Mesenchymal stem cell (in vitro differentiated cells and primary cell): ENCODE measurements around the gene ADAM12.

Experiments used
- DNase-seq: peaks from one replicate; pipeline ENCODE4 v3.0.0-alpha.2; 2013
- H2AFZ ChIP-seq: one replicate; pipeline ENCODE4 v1.6.1; 2013; ENCODE audit warnings: low read depth, mild to moderate bottlenecking, control low read depth, inconsistent platforms, low read length, moderate library complexity
- H2AK5ac ChIP-seq: 2 replicates; pipeline ENCODE4 v1.6.1; 2013; ENCODE audit warnings: low read length, moderate library complexity, mild to moderate bottlenecking, inconsistent platforms; ENCODE audit not compliant: severe bottlenecking
- H2BK120ac ChIP-seq: one replicate; pipeline ENCODE4 v1.6.1; 2013; ENCODE audit warnings: low read depth, mild to moderate bottlenecking, inconsistent platforms, low read length, moderate library complexity
- H2BK12ac ChIP-seq, 2 experiments: one replicate each; pipeline ENCODE4 v1.6.1; 2013; ENCODE audit warnings: inconsistent platforms in 2 of 2, low read length in 2 of 2, mild to moderate bottlenecking in 2 of 2, moderate library complexity in 2 of 2, control low read depth in 1 of 2
- H2BK15ac ChIP-seq: one replicate; pipeline ENCODE4 v1.6.1; 2013; ENCODE audit warnings: mild to moderate bottlenecking, low read depth, inconsistent platforms; ENCODE audit not compliant: poor library complexity, severe bottlenecking
- H2BK5ac ChIP-seq: 2 replicates; pipeline ENCODE4 v1.6.1; 2013; ENCODE audit warnings: low read depth, mild to moderate bottlenecking, low read length, control low read depth, inconsistent platforms; ENCODE audit not compliant: poor library complexity, severe bottlenecking
- H3K14ac ChIP-seq, 2 experiments: one replicate each; pipeline ENCODE4 v1.6.1; 2013; ENCODE audit warnings: inconsistent platforms in 2 of 2, low read length in 2 of 2, control low read depth in 1 of 2, mild to moderate bottlenecking in 1 of 2, moderate library complexity in 1 of 2
- H3K18ac ChIP-seq, 2 experiments: one replicate each; pipeline ENCODE4 v1.6.1; 2013; ENCODE audit warnings: inconsistent platforms in 2 of 2, low read length in 2 of 2, control low read depth in 1 of 2, low read depth in 1 of 2, mild to moderate bottlenecking in 1 of 2
- H3K23ac ChIP-seq, 2 experiments: one replicate each; pipeline ENCODE4 v1.6.1; 2013; ENCODE audit warnings: inconsistent platforms in 2 of 2, low read length in 2 of 2, mild to moderate bottlenecking in 2 of 2, moderate library complexity in 2 of 2, control low read depth in 1 of 2
- H3K27ac ChIP-seq: 2 replicates; pipeline ENCODE4 v1.5.1; 2013; ENCODE audit warnings: mild to moderate bottlenecking, moderate library complexity, low read length, control low read depth, inconsistent platforms; ENCODE audit not compliant: poor library complexity, severe bottlenecking
- H3K27me3 ChIP-seq, 2 experiments: 2 replicates each; pipeline versions ENCODE4 v1.6.1 to v1.7.0; 2013; ENCODE audit warnings: low read length in 2 of 2, mild to moderate bottlenecking in 2 of 2, moderate library complexity in 2 of 2, control low read depth in 1 of 2, inconsistent platforms in 1 of 2; ENCODE audit not compliant: control insufficient read depth in 1 of 2, insufficient read depth in 1 of 2
- H3K36me3 ChIP-seq, 2 experiments: 2 replicates each; pipeline versions ENCODE4 v1.6.1 to v1.7.0; 2013; ENCODE audit warnings: low read length in 2 of 2, control low read depth in 1 of 2, inconsistent platforms in 1 of 2, low read depth in 1 of 2, mild to moderate bottlenecking in 1 of 2; ENCODE audit not compliant: insufficient read depth in 2 of 2, control insufficient read depth in 1 of 2
- H3K4ac ChIP-seq, 2 experiments: one replicate each; pipeline ENCODE4 v1.6.1; 2013; ENCODE audit warnings: inconsistent platforms in 2 of 2, low read length in 2 of 2, mild to moderate bottlenecking in 2 of 2, moderate library complexity in 2 of 2, control low read depth in 1 of 2, low read depth in 1 of 2
- H3K4me1 ChIP-seq: 2 replicates; pipeline ENCODE4 v1.6.1; 2013; ENCODE audit warnings: low read depth, low read length, control low read depth; ENCODE audit not compliant: control insufficient read depth, insufficient read depth
- H3K4me2 ChIP-seq: 2 replicates; pipeline ENCODE4 v1.6.1; 2013; ENCODE audit warnings: low read length, mild to moderate bottlenecking, inconsistent platforms; ENCODE audit not compliant: poor library complexity, severe bottlenecking
- H3K4me3 ChIP-seq, 2 experiments: 2 replicates each; pipeline versions ENCODE4 v1.5.1 to v1.7.0; 2013; ENCODE audit warnings: low read length in 2 of 2, mild to moderate bottlenecking in 2 of 2, control low read depth in 1 of 2, low read depth in 1 of 2; ENCODE audit not compliant: insufficient read depth in 1 of 2
- H3K79me1 ChIP-seq: replicated peaks from 2 replicates; pipeline ENCODE4 v1.6.1; 2013; ENCODE audit warnings: mild to moderate bottlenecking, control low read depth, low read length, inconsistent platforms; ENCODE audit not compliant: poor library complexity, severe bottlenecking
- H3K9ac ChIP-seq: 2 replicates; pipeline ENCODE4 v1.7.0; 2013; ENCODE audit warnings: mild to moderate bottlenecking, low read length, moderate library complexity
- H3K9me3 ChIP-seq: 2 replicates; pipeline ENCODE4 v1.7.0; 2013; ENCODE audit warnings: mild to moderate bottlenecking, low read length; ENCODE audit not compliant: control insufficient read depth
- H4K8ac ChIP-seq: one replicate; pipeline ENCODE4 v1.6.1; 2013; ENCODE audit warnings: inconsistent platforms, mild to moderate bottlenecking, low read length, moderate library complexity
- H4K91ac ChIP-seq: one replicate; pipeline ENCODE4 v1.6.1; 2013; ENCODE audit warnings: mild to moderate bottlenecking, low read length, inconsistent platforms
- WGBS: methylation state at CpG from one replicate; pipeline ENCODE4 v1.1.7; 2013; ENCODE audit warnings: mixed read lengths; 5-methylcytosine and 5-hydroxymethylcytosine counted together

ADAM12 gene

GRCh38 chr10:126098226-126098581 lies 290.1 kb downstream of the ADAM12 start:
- no peaks in the 10 kb centered on the region for H3K27me3 ChIP-seq
- H2BK12ac ChIP-seq = no peak overlapping the region
- no peak overlapping the region for H2BK5ac ChIP-seq
- H3K27ac ChIP-seq = no peak overlapping the region
- H3K4me3 ChIP-seq = no peak overlapping the region
- peaks cover 19 to 93% of the 10 kb centered on the region in 2 experiments for H3K36me3 ChIP-seq
- no peak overlapping the region for H3K18ac ChIP-seq
- no peak overlapping the region for H3K4ac ChIP-seq
- no peak overlapping the region for H4K8ac ChIP-seq
- no peak overlapping the region for H2AK5ac ChIP-seq
- no peak overlapping the region for H2BK15ac ChIP-seq
- H3K9ac ChIP-seq = no peak overlapping the region
- WGBS = no CpG with 5 or more reads among the region's 3 CpGs
- H2BK120ac ChIP-seq = no peak overlapping the region
- H2AFZ ChIP-seq = no peak overlapping the region
- H3K23ac ChIP-seq = no peak overlapping the region
- no peak overlapping the region for H3K4me2 ChIP-seq
- H3K9me3 ChIP-seq = no peaks in the 10 kb centered on the region
- H3K14ac ChIP-seq = no peak overlapping the region
- no peaks in the 10 kb centered on the region for H3K4me1 ChIP-seq
- no peak overlapping the region for H4K91ac ChIP-seq
- H3K79me1 ChIP-seq = peaks cover 4% of the 10 kb centered on the region
- DNase-seq = no peak

GRCh38 chr10:126097558-126098225 lies 290.6 kb downstream of the ADAM12 start:
- H3K79me1 ChIP-seq = peaks cover 6% of the 10 kb centered on the region
- no peaks in the 10 kb centered on the region for H3K9me3 ChIP-seq
- H4K8ac ChIP-seq = no peak overlapping the region
- no peak for DNase-seq
- no peak overlapping the region for H3K9ac ChIP-seq
- no peaks in the 10 kb centered on the region for H3K27me3 ChIP-seq
- peak overlapping the region in 1 of 2 experiments; percentile 25 for H3K18ac ChIP-seq
- no peak overlapping the region for H4K91ac ChIP-seq
- H3K14ac ChIP-seq = no peak overlapping the region
- H2BK120ac ChIP-seq = no peak overlapping the region
- no peak overlapping the region for H2AFZ ChIP-seq
- H2AK5ac ChIP-seq = no peak overlapping the region
- H3K36me3 ChIP-seq = peaks cover 21 to 93% of the 10 kb centered on the region in 2 experiments
- no peak overlapping the region for H3K4ac ChIP-seq
- WGBS = 83% methylated on average over 5 of the region's 6 CpGs
- peak overlapping the region in 1 of 2 experiments; percentile 15 for H2BK12ac ChIP-seq
- no peak overlapping the region for H2BK5ac ChIP-seq
- peaks cover 1% of the 10 kb centered on the region for H3K4me1 ChIP-seq
- no peak overlapping the region for H3K4me3 ChIP-seq
- no peak overlapping the region for H2BK15ac ChIP-seq
- no peak overlapping the region for H3K27ac ChIP-seq
- no peak overlapping the region for H3K23ac ChIP-seq
- H3K4me2 ChIP-seq = no peak overlapping the region

GRCh38 chr10:126094537-126094936 lies 293.7 kb downstream of the ADAM12 start:
- Histone ChIP-seq H2BK120ac (no peak overlapping the region), H4K91ac (no peak overlapping the region), H3K9ac (no peak overlapping the region), H3K79me1 (peaks cover 6% of the 10 kb centered on the region), H3K4me2 (no peak overlapping the region), H2BK5ac (no peak overlapping the region), H3K9me3 (no peaks in the 10 kb centered on the region), H3K23ac (no peak overlapping the region), H4K8ac (no peak overlapping the region), H3K27me3 (no peaks in the 10 kb centered on the region), H2BK15ac (no peak overlapping the region), H3K27ac (no peak overlapping the region), H2AFZ (no peak overlapping the region), H3K36me3 (peaks cover 14 to 77% of the 10 kb centered on the region in 2 experiments), H2BK12ac (no peak overlapping the region), H3K4ac (no peak overlapping the region), H3K14ac (no peak overlapping the region), H3K4me3 (no peak overlapping the region), H3K18ac (no peak overlapping the region), H3K4me1 (peaks cover 6% of the 10 kb centered on the region), H2AK5ac (no peak overlapping the region)
- WGBS = 88% methylated on average over 3 of the region's 5 CpGs
- DNase-seq = peak; percentile 11

- Histone ChIP-seq H4K8ac (peak overlapping the region; percentile 37), H3K79me1 (peaks cover 9% of the 10 kb centered on the region), H2BK120ac (no peak overlapping the region), H3K9ac (no peak overlapping the region), H3K36me3 (peaks cover 20 to 76% of the 10 kb centered on the region in 2 experiments), H3K4me1 (peaks cover 13% of the 10 kb centered on the region), H3K4me3 (no peak overlapping the region), H3K9me3 (no peaks in the 10 kb centered on the region), H2AFZ (no peak overlapping the region), H3K14ac (no peak overlapping the region), H2BK15ac (peak overlapping the region; percentile 89), H3K4ac (peak overlapping the region; percentile 25 to 30), H3K18ac (peak overlapping the region in 1 of 2 experiments; percentile 5), H3K4me2 (no peak overlapping the region), H3K23ac (no peak overlapping the region), H2AK5ac (peak overlapping the region; percentile 65), H4K91ac (no peak overlapping the region), H3K27ac (peak overlapping the region; percentile 13), H3K27me3 (no peaks in the 10 kb centered on the region), H2BK12ac (peak overlapping the region; percentile 59 to 96), H2BK5ac (no peak overlapping the region)
- peak; percentile 38 for DNase-seq
- 92% methylated on average over 7 of the region's 7 CpGs for WGBS
Measured at GRCh38 chr10:126092366-126093215, 295.7 kb downstream of the ADAM12 start.
